HG02943 (cell line): ENCODE measurements around the gene ADSL.
"Not testable (repeated sequence)": the region's sequence is repeated elsewhere in the genome, so short reads cannot be mapped to it uniquely, and the experiment has no call there.

Source experiments
- ATAC-seq: cut with Tn5 transposase; IDR thresholded peaks from one replicate; pipeline ENCODE4 v1.9.1; 2021; ENCODE audit warnings: mild to moderate bottlenecking, low read depth, moderate library complexity; ENCODE audit not compliant: unreplicated experiment

The ADSL gene

GRCh38 chr22:40366068-40366467 lies 19.8 kb downstream of the ADSL start:
- ATAC-seq: no peak

GRCh38 chr22:40367342-40367741 lies 21.0 kb downstream of the ADSL start:
- ATAC-seq: no peak

DNA sequence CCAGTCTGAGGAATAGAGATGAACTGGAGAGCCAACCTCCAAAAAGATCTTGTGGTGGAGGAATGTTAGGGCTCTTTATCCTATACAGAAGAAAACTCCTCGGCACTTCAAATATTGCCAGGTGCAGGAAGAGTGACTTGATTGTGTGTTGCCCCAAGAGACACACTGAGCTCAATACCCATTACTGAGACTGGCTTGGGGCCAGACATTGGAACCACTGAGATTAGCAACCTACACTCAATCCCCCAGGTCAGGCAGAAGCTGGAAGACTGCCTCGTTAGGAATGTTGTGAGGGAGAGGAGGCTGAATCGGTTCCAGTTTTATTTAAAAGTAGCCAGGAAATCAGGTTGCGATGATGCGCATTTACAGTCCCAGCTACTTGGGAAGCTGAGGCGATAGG lies 21.7 kb downstream of the ADSL start:
- ATAC-seq: no peak

DNA sequence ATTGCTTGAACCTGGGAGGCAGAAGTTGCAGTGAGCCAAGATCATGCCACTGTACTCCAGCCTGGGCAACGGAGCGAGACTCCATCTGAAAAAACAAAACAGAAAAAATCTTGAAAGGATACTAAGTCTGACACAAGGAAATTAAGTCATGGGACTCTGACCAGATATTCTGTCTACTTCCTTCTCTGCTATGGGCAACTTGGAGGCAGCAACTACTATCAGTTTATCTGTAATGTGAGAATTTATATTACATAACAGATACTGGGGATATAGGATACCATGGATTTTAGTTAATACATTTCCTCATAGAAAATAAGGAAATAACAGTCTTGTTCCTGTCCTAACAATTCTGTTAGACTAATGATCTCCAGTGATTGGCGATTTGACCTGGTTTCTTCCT lies 22.5 kb downstream of the ADSL start:
- ATAC-seq: no peak

DNA sequence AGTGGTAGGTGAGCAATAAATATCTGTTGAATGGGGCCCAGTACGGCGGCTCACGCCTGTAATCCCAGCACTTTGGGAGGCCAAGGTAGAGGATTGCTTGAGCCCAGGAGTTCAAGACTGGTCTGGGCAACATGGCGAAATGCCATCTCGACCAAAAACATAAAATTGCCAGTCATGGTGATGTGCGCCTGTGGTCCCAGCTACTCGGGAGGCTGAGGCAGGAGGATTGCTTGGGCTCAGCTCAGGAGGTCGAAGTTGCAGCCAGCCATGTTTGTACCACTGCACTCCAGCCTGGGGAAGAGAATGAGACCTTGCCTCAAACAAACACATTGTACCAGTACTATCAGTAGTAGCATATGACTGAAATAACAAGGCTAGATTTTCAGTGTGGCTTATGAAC lies 28.3 kb downstream of the ADSL start:
- ATAC-seq: no peak

DNA sequence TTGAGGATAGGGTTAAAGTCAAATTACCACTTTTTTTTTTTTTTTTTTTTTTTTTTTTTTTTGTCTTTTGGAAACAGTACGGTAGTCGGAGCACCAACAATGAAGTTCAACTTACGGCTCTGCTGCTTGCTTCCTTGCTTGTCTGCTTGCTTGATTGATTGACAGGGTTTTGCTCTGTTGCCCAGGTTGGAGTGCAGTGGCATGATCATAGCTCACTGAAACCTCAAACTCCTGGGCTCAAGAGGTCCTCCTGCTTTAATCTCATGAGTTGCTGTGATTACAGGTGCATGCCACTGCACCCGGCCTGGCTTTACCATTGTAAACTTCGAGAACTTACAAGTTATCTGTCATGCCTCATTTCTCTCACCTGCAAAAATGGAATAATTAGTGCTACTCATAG lies 29.8 kb downstream of the ADSL start:
- ATAC-seq: no peak

DNA sequence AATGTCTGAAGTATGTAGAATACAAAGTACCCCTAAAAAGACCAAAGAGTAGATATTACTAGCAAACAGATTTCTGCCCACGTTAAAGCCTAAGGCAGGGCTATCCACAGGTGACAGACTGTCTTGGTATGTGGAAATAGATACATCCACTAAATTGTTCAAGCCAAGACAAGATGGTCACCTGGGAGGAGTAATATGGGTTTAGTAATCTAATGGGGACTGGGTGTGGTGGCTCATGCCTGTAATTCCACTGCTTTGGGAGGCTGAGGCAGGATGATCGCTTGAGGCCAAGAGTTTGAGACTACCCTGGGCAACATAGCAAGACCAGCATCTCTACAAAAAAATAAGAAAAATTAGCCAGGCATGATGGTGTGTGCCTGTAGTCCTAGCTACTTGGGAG lies 31.6 kb downstream of the ADSL start:
- ATAC-seq: no peak

DNA sequence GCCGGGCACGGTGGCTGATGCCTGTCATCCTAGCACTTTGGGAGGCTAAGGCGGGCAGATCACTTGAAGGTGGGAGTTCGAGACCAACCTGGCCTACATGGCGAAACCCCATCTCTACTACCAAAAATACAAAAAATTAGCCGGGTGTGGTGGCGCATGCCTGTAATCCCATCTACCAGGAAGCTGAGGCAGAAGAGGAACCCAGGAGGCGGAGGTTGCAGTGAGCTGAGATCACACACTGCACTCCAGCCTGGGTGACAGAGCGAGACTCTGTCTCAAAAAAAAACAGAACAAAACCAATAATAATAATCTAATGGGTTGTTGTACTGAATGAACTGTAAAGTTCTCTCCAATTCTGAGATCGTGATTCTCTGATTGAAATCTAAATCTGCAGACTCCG lies 32.1 kb downstream of the ADSL start:
- ATAC-seq: not testable (repeated sequence)

- ATAC-seq: no peak
These were observed 35.2 kb downstream of the ADSL start for GRCh38 chr22:40381461-40381860.

- ATAC-seq: no peak
These were observed 37.6 kb downstream of the ADSL start for GRCh38 chr22:40383905-40384304.

DNA sequence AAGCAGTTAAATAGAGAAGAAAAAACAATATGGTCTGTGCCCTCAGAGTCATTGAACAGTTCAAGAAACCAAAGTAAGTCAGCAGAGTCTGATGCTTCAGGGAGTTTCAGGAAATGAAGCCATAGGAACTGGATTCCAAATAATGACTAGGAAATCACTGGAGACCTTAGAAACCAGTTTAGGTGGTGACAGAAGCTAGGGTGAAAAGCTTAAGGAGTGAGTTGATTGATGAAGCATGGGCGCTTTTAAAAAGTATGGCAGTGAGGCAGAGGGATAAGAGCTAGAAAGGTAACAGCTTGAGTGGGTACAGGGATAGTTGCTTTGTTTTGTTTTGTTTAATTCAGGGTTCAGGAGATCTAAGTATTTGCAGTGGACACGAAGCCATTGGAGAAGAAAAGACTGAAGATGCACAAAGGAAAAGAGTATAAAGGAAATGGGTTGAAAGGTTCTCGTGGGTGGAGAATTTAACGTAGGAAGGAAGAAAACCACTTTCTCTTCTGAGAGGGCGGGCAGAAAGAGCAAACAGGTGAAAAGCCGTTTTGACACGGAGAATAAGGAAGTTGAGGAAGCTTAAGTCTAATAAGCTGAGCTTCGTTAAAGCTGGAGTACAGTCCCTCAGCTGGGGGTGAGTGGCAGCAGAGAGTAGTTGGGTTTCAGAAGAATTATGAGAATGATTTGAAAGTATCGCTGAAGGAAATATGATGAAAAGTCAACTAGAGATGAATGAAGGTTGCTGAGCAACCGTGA lies 38.9 kb downstream of the ADSL start:
- ATAC-seq: no peak

DNA sequence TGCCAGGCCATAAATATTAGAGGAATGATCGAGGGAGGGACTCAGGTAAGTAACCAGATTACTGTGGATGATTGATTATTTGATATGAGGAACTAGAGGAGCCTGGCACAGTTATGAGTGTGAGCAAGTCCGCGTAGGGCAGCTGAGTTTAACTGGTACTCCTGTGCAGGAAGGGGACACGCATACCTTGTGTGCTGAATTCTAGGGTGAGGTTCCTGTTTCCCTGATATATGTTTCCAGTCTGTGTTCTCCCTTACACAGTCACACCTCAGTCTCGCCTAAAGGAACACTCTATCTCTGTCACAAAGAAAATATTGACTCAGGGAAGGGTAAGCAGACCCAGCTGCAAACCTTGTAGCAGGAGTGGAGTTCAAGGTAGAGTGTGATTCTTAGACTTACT lies 41.4 kb downstream of the ADSL start:
- no peak for ATAC-seq

GRCh38 chr22:40388231-40388630 lies 41.9 kb downstream of the ADSL start:
- ATAC-seq: no peak

DNA sequence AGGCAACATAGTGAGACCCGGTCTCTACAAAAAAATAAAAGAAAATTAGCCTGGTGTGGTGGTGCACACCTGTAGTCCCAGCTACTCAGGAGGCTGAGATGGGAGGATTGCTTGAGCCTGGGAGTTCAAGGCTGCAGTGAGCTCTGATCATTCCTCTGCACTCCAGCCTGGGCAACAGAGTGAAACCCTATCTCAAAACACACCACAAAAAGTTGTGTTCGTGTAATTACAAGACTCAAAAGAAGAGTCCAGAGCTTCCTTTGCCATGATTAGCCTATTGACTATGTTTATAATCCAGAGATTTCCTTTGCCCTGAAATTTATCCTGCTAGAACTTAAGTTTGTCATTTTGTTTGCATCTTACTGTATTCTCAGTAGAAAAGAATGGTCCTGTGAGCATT lies 45.1 kb downstream of the ADSL start:
- ATAC-seq: no peak

GRCh38 chr22:40392618-40393017 lies 46.3 kb downstream of the ADSL start:
- no peak for ATAC-seq

- no peak for ATAC-seq
These were observed 48.3 kb downstream of the ADSL start for GRCh38 chr22:40394607-40395006.

DNA sequence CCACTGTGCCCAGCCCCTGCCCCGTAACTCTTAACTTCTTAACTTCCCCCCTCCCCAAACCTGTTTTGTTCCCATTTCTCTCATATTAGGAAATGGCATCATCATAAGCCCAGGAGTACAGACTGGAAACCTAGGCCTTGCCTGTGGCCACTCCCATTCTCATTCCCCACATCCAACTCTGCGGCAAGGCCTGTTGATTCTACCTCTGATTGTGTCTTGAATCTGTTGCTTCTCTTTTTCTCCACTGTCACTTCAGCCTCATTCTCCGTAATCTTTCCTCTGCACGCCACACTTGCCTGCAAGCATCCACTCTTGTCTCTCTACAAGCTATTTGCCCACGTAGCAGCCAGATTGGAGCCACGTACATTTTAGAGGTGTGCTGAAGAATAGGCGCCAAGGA lies 49.3 kb downstream of the ADSL start:
- no peak for ATAC-seq

DNA sequence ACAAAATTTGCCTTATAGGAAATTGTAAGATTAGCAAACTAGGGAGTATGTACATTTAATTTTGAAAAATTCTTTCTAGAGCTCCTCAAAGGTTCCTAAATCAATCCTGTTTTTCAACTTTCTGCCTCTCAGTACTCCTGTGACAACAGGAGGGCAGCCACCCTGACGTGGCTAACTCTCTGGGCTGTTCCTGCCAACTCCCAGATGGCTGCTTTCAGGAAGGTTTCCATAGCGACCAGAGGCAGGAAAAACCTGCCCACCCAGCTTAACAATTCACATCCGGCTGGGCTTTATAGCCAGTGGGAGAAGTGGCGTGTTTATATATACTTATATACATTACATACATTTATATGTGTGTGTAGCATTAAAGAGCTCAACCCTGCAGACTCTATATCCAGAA lies 50.6 kb downstream of the ADSL start:
- no peak for ATAC-seq

- ATAC-seq: no peak
These were observed 51.1 kb downstream of the ADSL start for GRCh38 chr22:40397396-40397795.

GRCh38 chr22:40399621-40400020 lies 53.3 kb downstream of the ADSL start:
- ATAC-seq: no peak

DNA sequence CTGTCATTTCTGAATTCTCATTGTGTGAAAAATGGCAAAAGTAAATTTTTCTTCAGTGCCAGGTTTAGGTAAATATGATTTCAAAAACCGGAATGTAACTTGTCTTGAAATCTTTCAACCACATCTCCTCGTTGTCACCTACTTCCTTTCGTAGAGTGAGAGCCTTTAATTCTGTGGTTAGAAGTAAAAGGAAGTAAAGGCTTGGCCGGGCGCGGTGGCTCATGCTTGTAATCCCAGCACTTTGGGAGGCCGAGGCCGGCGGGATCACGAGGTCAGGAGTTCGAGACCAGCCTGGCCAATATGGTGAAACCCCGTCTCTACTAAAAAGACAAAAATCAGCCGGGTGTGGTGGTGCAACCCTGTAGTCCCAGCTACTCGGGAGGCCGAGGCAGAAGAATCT lies 53.9 kb downstream of the ADSL start:
- ATAC-seq: no peak

DNA sequence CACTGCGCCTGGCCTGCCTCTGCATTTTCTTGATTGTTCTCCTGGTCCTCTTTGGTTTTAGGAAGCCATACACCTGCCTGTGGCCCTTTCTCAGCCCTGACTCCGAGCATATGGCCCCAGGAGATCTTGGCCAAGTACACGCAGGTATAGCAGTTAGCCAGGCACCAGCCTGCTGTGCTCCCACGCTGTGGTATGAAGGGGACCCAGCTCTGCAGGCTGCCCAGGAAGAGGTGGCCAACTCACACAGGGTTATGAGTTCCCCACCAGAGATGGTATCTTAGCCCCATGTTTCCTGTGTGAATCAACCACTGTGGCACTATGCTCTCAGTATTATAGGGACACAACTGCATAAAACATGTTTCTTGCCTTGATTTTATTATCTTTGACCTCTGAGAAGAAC lies 55.2 kb downstream of the ADSL start:
- no peak for ATAC-seq

DNA sequence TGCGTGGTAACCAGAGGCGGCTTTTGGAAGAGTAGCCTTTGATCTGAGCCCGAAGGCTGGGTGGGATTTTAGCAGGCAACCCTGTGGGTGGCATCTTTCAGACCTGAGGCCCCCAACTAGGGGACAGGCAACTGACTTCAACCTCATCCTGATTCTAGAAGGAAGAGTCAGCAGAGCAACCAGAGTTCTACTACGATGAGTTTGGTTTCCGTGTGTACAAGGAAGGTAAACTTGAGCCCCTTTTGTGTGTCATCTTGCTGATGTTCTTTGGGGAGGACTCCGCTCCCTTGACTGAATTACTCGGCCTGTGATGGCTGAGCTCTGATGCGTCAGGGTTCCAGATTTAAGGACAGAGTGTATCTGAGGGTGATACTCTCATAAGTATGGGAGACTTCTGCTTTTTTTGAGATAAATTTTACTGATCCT lies 55.7 kb downstream of the ADSL start:
- ATAC-seq: no peak
